Hematopoietic multipotent progenitor cell (in vitro differentiated cells): Measurements from ENCODE around the gene RFT1. TPM values are rescaled to one million over a fixed set of nuclear protein-coding genes. Genes with fewer than 3 reads are reported as not detected.

Experiments used
- DNase-seq, 3 donors: peaks; one replicate each; pipeline ENCODE4 v3.0.0-alpha.2; 2011 to 2015; ENCODE audit warnings: low read depth in 2 of 3, low spot score in 2 of 3
- total RNA-seq: library from RNA; depleted of rRNA; stranded (reverse); fragments of >200 nt; gene quantifications from one replicate; pipeline ENCODE4 v1.2.3, GENCODE V29; 2012

Gene RFT1
- total RNA-seq, 1 donor = 14.0 TPM

- peak in 1 of 3 donors; percentile 6 for DNase-seq
Measured at GRCh38 chr3:53129344-53129743, 891 bp downstream of the RFT1 start.

- no peak for DNase-seq
Measured at GRCh38 chr3:53126601-53127000, 3.6 kb downstream of the RFT1 start.

- DNase-seq = no peak
Measured at GRCh38 chr3:53123953-53124352, 6.3 kb downstream of the RFT1 start.

- DNase-seq = no peak
Measured at GRCh38 chr3:53123510-53123909, 6.7 kb downstream of the RFT1 start.

GRCh38 chr3:53122933-53123305 is 7.3 kb downstream of the RFT1 start:
- DNase-seq = no peak

GRCh38 chr3:53122255-53122932 is 7.8 kb downstream of the RFT1 start:
- DNase-seq = no peak

- DNase-seq = no peak
Measured at GRCh38 chr3:53120336-53120735, 9.9 kb downstream of the RFT1 start.

GRCh38 chr3:53116956-53117355 is 13.3 kb downstream of the RFT1 start:
- DNase-seq = no peak

- peak in 1 of 3 donors; percentile 32 for DNase-seq
Measured at GRCh38 chr3:53114412-53115074, 15.7 kb downstream of the RFT1 start.

GRCh38 chr3:53114011-53114400 is 16.2 kb downstream of the RFT1 start:
- DNase-seq = peak; percentile 71 to 85 (median 75)

- DNase-seq = no peak
Measured at GRCh38 chr3:53113293-53114010, 16.8 kb downstream of the RFT1 start.

GRCh38 chr3:53111822-53112221 is 18.4 kb downstream of the RFT1 start:
- DNase-seq = no peak

GRCh38 chr3:53109891-53110771 is 20.1 kb downstream of the RFT1 start:
- peak in 1 of 3 donors; percentile 51 for DNase-seq

GRCh38 chr3:53109190-53109589 is 21.0 kb downstream of the RFT1 start:
- no peak for DNase-seq

- DNase-seq = peak in 1 of 3 donors; percentile 31
Measured at GRCh38 chr3:53104762-53105161, 25.5 kb downstream of the RFT1 start.

- no peak for DNase-seq
Measured at GRCh38 chr3:53103397-53104296, 26.6 kb downstream of the RFT1 start.

- peak in 1 of 3 donors; percentile 4 for DNase-seq
Measured at GRCh38 chr3:53102601-53103147, 27.6 kb downstream of the RFT1 start.

GRCh38 chr3:53101956-53102355 is 28.3 kb downstream of the RFT1 start:
- DNase-seq = no peak

- DNase-seq = no peak
Measured at GRCh38 chr3:53100818-53101466, 29.3 kb downstream of the RFT1 start.
